CD4-positive, alpha-beta T cell treated with Interferon alpha-2 for 1 hour (primary cell): ENCODE measurements around the gene SHD.

Experiments used
- DNase-seq, 2 donors: peaks; one replicate each; pipeline ENCODE4 v3.0.0-alpha.2; 2020 to 2022

The SHD gene

GRCh38 chr19:4298810-4299550 is 19.9 kb downstream of the SHD start:
- DNase-seq, result no peak

- DNase-seq, result no peak
Observed at GRCh38 chr19:4300589-4300988, 21.5 kb downstream of the SHD start.

GRCh38 chr19:4301590-4302242 is 22.6 kb downstream of the SHD start:
- no peak for DNase-seq

- peak in 1 of 2 donors; percentile 17 for DNase-seq
Observed at GRCh38 chr19:4302243-4302640, 23.2 kb downstream of the SHD start, which contains the start of gene TMIGD2. TMIGD2 (minus strand) TSS chr19:4302389; CDS start chr19:4302385, 4 bp downstream.

- no peak for DNase-seq
Observed at GRCh38 chr19:4303819-4304537, 24.9 kb downstream of the SHD start.

GRCh38 chr19:4304538-4305256 is 25.6 kb downstream of the SHD start, which contains the start of gene FSD1:
FSD1 (plus strand) TSS chr19:4304598; CDS start chr19:4304747, 149 bp downstream.
- DNase-seq, result peak; percentile 63 to 64

- no peak for DNase-seq
Observed at GRCh38 chr19:4305257-4305612, 26.2 kb downstream of the SHD start.

GRCh38 chr19:4305659-4306058 is 26.6 kb downstream of the SHD start:
- DNase-seq, result no peak

- DNase-seq, result no peak
Observed at GRCh38 chr19:4310247-4311121, 31.4 kb downstream of the SHD start.

GRCh38 chr19:4313847-4314490 is 34.9 kb downstream of the SHD start:
- no peak for DNase-seq

- DNase-seq, result no peak
Observed at GRCh38 chr19:4316956-4317355, 37.9 kb downstream of the SHD start.

GRCh38 chr19:4318460-4318859 is 39.4 kb downstream of the SHD start:
- no peak for DNase-seq

- no peak for DNase-seq
Observed at GRCh38 chr19:4319067-4319718, 40.1 kb downstream of the SHD start.

GRCh38 chr19:4320419-4320818 is 41.4 kb downstream of the SHD start:
- no peak for DNase-seq

- DNase-seq, result no peak
Observed at GRCh38 chr19:4322942-4323665, 44.0 kb downstream of the SHD start.

GRCh38 chr19:4323692-4324091 is 44.6 kb downstream of the SHD start:
- DNase-seq, result no peak

GRCh38 chr19:4324228-4324627 is 45.2 kb downstream of the SHD start:
- no peak for DNase-seq

GRCh38 chr19:4326215-4326836 is 47.3 kb downstream of the SHD start:
- no peak for DNase-seq

GRCh38 chr19:4326837-4327251 is 47.8 kb downstream of the SHD start:
- DNase-seq, result peak in 1 of 2 donors; percentile 33
